ENCODE results near the gene RANBP6. TPM values are rescaled to one million over a fixed set of nuclear protein-coding genes. Genes with fewer than 3 reads are reported as not detected.

Gene RANBP6
- total RNA-seq, 1 experiment from 2014 or later = 20.1 TPM

GRCh38 chr9:5976674-5977397 lies 38.6 kb downstream of the RANBP6 start:
- CTCF ChIA-PET = no interaction called here
- POLR2A ChIA-PET (ENCODE audit: low non-redundant PET) = interaction anchor here (0.7 kb wide), 1 partner anchor 50 kb away, joined by 4 read pairs; no protein-coding TSS in a partner anchor
- DNase-seq (ENCODE audit: low spot score) = no peak
- H3K4me1 ChIP-seq (ENCODE audit: insufficient read depth, low read length, poor library complexity, severe bottlenecking) = no peaks in the 10 kb centered on the region
- no peak overlapping the region for H3K27ac ChIP-seq (ENCODE audit: low read depth, low read length, poor library complexity, severe bottlenecking)
- H3K9me3 ChIP-seq (ENCODE audit: low read depth, low read length, poor library complexity, severe bottlenecking) = no peaks in the 10 kb centered on the region
- no peaks in the 10 kb centered on the region for H3K36me3 ChIP-seq (ENCODE audit: insufficient read depth, low read length, poor library complexity, severe bottlenecking)
- intact Hi-C loops (cut with micrococcal nuclease; ENCODE audit: unreplicated experiment) = no loop called here
- TF ChIP-seq CTCF (conservative IDR thresholded peaks at IDR 0.05; ENCODE audit: low read depth, low read length) = peak; percentile 20; the same call in 1 of the 2 replicates
- TF ChIP-seq EZH2 (IDR thresholded peaks at IDR 0.05; ENCODE audit: borderline replicate concordance, low read depth, low read length, poor library complexity, severe bottlenecking) = no peak
- H3K27me3 ChIP-seq (replicated peaks; ENCODE audit: insufficient read depth, low read depth, low read length, poor library complexity) = no peaks in the 10 kb centered on the region
- no TSS peak for BruUV-seq (replicated peaks)
- no peak overlapping the region for H3K4me3 ChIP-seq (ENCODE audit: low read depth, low read length, poor library complexity, severe bottlenecking)

- TF ChIP-seq CTCF (conservative IDR thresholded peaks at IDR 0.05; ENCODE audit: low read depth, low read length) = no peak
- no peak for TF ChIP-seq EZH2 (IDR thresholded peaks at IDR 0.05; ENCODE audit: borderline replicate concordance, low read depth, low read length, poor library complexity, severe bottlenecking)
Observed at GRCh38 chr9:5971740-5972139, 43.7 kb downstream of the RANBP6 start.

More at GRCh38 chr9:5971740-5972139, 43.7 kb downstream of the RANBP6 start:
- CTCF ChIA-PET = no interaction called here
- peak; percentile 5 for DNase-seq (ENCODE audit: low spot score)
- Histone ChIP-seq H3K27ac (ENCODE audit: low read depth, low read length, poor library complexity, severe bottlenecking) (no peak overlapping the region), H3K4me1 (ENCODE audit: insufficient read depth, low read length, poor library complexity, severe bottlenecking) (no peaks in the 10 kb centered on the region), H3K9me3 (ENCODE audit: low read depth, low read length, poor library complexity, severe bottlenecking) (no peaks in the 10 kb centered on the region), H3K27me3 (replicated peaks; ENCODE audit: insufficient read depth, low read depth, low read length, poor library complexity) (no peaks in the 10 kb centered on the region), H3K4me3 (ENCODE audit: low read depth, low read length, poor library complexity, severe bottlenecking) (no peak overlapping the region), H3K36me3 (ENCODE audit: insufficient read depth, low read length, poor library complexity, severe bottlenecking) (no peaks in the 10 kb centered on the region)
- POLR2A ChIA-PET (ENCODE audit: low non-redundant PET) = no interaction called here
- intact Hi-C loops (cut with micrococcal nuclease; ENCODE audit: unreplicated experiment) = no loop called here
- no TSS peak for BruUV-seq (replicated peaks)

Small RNAs within 50 kb of the gene (microRNA-seq; reads per million reads assigned to microRNA genes)
- 8.1 reads per million, percentile 24 among the genes with 10 or more reads in this experiment for gene MIR4665

Other genes with a start within 250 kb of the RANBP6 start
- 11.1 and 11.5 TPM in 2 replicates for gene ERMP1, start 182.5 kb downstream of the RANBP6 start, total RNA-seq (2021)
- not detected in 2 replicates for gene MLANA, start 124.7 kb downstream of the RANBP6 start, total RNA-seq (2021)
- 1.6 and 3.3 TPM in 2 replicates for gene IL33, start 200.2 kb upstream of the RANBP6 start, total RNA-seq (2021)